GM19351 (cell line): ENCODE data around the gene SPRR1A.
"Not testable (repeated sequence)": the region's sequence is repeated elsewhere in the genome, so short reads cannot be mapped to it uniquely, and the experiment has no call there.

ENCODE experiments used
- ATAC-seq: cut with Tn5 transposase; IDR thresholded peaks from one replicate; pipeline ENCODE4 v1.9.1; 2021; ENCODE audit warnings: mild to moderate bottlenecking, moderate library complexity; ENCODE audit not compliant: unreplicated experiment

The SPRR1A gene

DNA sequence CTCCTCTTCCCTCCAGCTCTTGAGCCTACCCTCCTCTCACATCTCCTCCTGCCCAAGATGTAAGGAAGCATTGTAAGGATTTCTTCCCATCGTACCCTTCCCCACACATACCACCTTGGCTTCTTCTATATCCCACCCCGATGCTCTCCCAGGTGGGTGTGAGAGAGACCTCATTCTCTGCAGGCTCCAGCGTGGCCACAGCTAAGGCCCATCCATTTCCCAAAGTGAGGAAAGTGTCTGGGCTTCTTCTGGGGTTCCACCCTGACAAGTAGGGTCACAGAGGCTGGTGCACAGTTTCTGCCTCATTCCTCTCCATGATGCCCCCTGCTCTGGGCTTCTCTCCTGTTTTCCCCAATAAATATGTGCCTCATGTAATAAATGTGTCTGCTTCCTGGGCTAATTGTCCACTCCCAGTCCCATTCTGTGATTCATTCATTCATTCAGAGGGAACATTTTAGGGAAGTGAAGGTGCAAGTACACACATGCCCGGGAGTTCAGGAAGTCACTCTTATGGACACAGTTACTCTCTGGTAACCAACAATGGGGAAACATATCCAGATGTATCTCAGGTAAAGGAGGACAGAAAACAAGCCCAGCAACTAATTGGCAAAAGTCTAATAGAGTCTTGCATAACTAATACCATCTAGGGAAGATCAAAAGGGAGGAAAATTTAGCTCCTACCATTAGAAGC is 11.5 kb upstream of the SPRR1A start:
- no peak for ATAC-seq

- ATAC-seq = no peak
Observed at GRCh38 chr1:152976688-152977087, 7.2 kb upstream of the SPRR1A start.

DNA sequence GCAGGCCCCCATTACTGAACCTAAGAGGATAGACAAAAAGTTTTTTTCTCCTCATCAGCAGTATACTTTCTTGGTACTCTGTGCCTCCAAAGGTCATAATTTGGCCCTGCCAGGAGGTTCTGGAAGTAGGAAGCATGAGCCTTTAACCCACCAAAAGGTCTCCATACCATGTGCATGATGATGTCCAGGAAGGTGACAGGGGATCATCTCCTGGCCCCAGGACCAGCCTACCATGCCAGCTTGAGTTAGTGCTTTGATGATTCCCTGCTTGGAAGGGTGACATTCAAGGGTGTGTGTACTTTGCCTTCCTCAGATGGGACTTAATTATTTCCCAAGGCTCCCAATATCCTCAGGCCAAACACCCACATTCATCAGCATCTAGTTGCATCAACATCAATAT is 6.3 kb upstream of the SPRR1A start:
- no peak for ATAC-seq

- no peak for ATAC-seq
Observed at GRCh38 chr1:152980676-152981075, 3.2 kb upstream of the SPRR1A start.

- no peak for ATAC-seq
Observed at GRCh38 chr1:152981146-152981871, 2.6 kb upstream of the SPRR1A start.

DNA sequence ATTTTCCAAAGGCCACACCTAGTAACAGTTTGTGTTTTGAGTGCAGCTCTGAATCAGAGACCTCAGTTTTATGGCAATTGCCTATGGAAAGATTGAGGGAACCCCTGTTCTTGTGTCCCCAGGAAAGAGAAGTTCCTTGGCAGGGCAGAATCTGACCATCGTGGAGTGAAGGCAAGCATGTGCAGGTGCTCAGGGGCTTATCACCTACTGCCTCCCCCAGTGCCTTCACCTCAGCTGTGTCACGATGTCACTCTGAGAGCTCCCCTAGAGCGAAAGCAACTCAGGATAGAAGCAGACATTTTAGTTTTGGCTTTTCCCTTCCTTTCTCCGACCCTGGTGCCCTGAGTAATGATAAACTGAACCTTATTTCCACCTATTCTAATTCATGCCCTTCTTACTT is 1.8 kb upstream of the SPRR1A start:
- no peak for ATAC-seq

DNA sequence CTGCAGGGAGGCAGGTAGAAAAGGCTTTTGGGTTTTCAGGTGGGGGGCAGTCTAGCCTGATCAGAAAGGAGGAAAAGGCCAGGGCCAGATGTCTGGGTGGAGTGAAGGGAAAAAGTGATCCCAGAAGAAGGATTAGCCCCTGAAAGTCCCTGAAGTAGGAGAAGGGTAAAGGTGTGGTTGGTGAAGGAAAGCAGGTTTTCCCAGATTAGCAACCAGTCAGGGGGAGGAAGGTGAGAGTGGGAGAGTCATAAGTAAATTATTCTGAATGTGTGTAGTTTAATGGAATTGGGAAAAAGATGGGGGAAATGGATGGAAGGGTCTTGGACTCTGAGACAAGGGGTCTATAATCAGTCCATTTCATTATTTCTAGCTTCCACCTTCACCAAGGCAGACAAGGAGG is 647 bp upstream of the SPRR1A start:
- ATAC-seq = no peak

- ATAC-seq = no peak
Observed at GRCh38 chr1:152986578-152986977, 2.7 kb downstream of the SPRR1A start.

- ATAC-seq = no peak
Observed at GRCh38 chr1:152993186-152993585, 9.3 kb downstream of the SPRR1A start.

GRCh38 chr1:152995842-152996241 is 12.0 kb downstream of the SPRR1A start:
- no peak for ATAC-seq

GRCh38 chr1:152996633-152997400 is 12.9 kb downstream of the SPRR1A start:
- no peak for ATAC-seq

DNA sequence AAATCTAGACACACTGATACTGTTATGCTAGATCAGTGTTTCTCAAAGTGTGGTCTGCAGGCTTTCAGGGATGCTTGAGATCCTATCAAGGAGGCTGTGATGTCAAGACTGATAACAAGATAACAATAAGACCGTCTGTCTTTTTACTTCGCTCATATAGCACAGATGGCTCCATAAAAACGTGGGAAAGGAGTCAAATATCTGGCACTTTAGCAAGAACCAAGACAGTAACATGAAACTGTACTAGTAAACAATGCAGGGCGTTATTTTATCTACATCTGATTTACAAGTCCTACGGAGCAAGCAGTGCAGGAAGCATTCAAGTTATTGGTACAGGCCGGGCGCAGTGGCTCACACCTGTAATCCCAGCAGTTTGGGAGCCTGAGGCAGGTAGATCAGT is 14.0 kb downstream of the SPRR1A start:
- ATAC-seq = no peak

DNA sequence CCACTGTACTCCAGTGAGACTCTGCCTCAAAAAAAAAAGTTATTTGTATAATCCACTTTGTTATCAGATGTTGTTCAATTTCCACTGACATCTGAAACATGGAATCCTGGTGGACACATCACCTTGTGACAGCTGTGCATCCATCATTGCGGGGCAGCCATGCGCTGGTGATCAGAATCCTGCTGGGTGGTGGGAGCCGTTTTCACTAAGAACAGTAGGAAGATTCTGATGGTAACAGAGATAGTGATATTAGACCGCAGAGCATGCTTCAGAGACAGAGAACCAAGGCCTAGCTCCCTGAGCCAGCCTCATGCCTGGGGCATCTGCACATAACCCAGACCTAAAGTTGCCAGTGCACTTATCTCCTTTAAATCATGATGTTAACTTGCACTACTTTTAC is 14.6 kb downstream of the SPRR1A start:
- ATAC-seq = no peak

DNA sequence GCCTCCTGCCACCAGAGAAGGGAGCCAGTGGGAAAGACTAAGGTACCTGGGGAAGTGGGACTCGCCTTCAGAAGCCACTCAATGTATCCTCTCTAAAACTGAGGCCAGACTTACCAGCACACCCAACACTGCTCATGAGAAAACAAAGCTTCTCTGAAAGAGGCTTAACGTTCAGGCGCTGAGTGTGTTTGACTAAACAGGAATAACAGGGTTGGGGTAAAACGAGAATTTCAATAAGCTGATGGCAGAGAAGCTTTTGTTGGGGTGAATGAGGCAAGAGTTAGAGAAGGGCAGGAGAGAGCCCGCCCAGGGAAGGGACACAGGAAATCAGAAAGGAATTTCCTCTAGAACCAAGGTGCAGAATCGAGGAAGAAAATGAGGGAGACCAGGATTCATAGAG is 15.9 kb downstream of the SPRR1A start:
- ATAC-seq = no peak

DNA sequence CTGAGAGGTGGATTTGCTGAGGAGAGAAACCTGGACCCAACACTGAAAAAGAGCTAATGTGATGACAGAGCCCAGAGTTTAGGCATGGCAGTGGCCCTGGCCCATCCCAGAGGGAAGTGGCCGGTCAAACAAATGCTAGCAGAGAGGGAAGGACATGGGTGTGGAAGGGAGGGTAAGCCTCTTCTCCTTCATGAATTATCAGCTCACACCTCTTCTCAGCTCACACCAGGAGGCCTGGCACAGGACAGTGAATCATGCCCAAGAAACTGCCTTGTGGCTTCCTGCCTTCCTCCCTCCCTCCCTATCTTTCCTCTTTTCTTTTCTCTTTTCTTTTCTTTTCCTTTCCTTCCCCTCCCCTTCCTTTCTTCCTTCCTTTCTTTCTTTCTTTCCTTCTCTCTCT is 16.4 kb downstream of the SPRR1A start:
- ATAC-seq = no peak

GRCh38 chr1:153001382-153001781 is 17.5 kb downstream of the SPRR1A start, which contains the start of gene SPRR3:
TSS of gene SPRR3 (plus strand) at chr1:153001749. CDS start at chr1:153003021, 1,272 bp downstream.
- ATAC-seq = no peak

GRCh38 chr1:153011235-153011758 is 27.4 kb downstream of the SPRR1A start:
- ATAC-seq = not testable (repeated sequence)

- ATAC-seq = not testable (repeated sequence)
Observed at GRCh38 chr1:153021829-153022228, 37.9 kb downstream of the SPRR1A start.

DNA sequence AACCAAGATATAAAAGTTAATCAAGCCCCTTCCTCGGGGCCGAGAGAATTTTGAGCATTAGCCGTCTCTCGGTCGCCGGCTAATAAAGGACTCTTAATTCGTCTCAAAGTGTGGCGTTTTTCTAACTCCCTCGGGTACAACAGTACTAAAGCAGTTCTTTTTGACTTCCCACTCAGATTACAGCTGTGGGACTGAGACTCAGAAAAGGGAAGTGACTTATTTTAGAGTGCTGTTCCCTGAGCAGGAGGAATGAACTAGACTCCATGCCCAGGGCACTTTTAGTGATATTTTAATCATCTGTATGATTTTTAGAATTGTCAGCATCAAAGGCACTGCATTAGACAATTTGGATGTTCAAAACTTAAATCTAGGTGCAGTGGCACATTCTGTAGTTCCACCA is 38.5 kb downstream of the SPRR1A start:
- ATAC-seq = not testable (repeated sequence)

DNA sequence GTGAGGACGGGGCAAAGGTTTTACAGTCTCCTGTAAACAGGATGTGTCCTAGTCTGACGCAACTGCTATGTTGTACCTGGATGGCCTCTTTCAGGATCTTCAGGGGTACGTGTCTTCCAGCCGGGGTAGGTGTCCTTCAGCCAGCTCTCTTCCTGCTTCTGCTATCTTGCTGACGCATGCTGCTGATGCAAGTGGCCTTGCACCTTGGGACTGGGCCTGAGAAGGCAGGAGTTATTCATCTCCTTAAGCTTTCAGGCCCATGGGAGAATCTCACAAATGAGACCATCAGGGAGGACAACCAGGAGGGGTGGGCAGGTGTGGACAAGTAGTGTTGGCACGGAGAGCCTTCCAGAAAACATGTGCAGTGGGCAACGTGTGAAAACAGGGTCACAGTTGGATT is 39.2 kb downstream of the SPRR1A start:
- ATAC-seq = no peak

DNA sequence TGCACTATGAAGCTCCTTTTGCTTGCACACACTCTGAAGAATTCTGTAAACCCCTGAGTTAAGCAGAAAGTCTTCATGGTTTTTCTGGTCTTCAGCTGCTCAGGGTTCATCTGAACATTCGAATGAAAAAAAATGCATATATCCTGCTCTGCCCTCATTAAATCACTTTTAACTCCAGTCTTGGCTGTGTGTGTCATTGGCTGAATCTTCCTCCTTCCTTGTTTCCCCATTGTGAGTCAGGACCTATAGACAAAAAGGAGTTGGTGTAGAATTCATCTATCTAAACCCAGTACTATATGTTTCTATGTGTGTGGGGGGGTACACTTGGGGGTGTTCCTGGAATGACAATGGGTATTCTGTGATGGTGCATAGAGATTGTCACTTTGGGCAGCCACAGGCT is 40.5 kb downstream of the SPRR1A start:
- ATAC-seq = no peak
